GM23248 (cell line): ENCODE data around the gene RAB30. TPM values are rescaled to one million over a fixed set of nuclear protein-coding genes. Genes with fewer than 3 reads are reported as not detected.

Experiments
- DNase-seq: peaks from one replicate; pipeline ENCODE4 v3.0.0-alpha.2; 2015
- H2AFZ ChIP-seq: fragments of 200-600 bp; sonication (generic); 2 replicates; pipeline ENCODE4 v1.6.1; 2016; ENCODE audit warnings: antibody characterized with exemption
- H3F3A ChIP-seq: fragments of 200-600 bp; sonication (generic); 2 replicates; pipeline ENCODE4 v1.6.1; 2016; ENCODE audit warnings: mild to moderate bottlenecking, antibody characterized with exemption, mixed run types; ENCODE audit not compliant: insufficient read depth
- H3K27ac ChIP-seq: fragments of 200-600 bp; sonication (generic); 2 replicates; pipeline ENCODE4 v1.5.1; 2016; ENCODE audit warnings: mild to moderate bottlenecking
- H3K27me3 ChIP-seq: fragments of 200-600 bp; sonication (generic); replicated peaks from 2 replicates; pipeline ENCODE4 v1.6.1; 2016; ENCODE audit warnings: mild to moderate bottlenecking; ENCODE audit not compliant: insufficient read depth
- H3K36me3 ChIP-seq: fragments of 200-600 bp; sonication (generic); 2 replicates; pipeline ENCODE4 v1.6.1; 2016; ENCODE audit warnings: low read depth, mild to moderate bottlenecking
- H3K4me1 ChIP-seq: fragments of 200-600 bp; sonication (generic); 2 replicates; pipeline ENCODE4 v1.6.1; 2016; ENCODE audit warnings: mild to moderate bottlenecking; ENCODE audit not compliant: insufficient read depth
- H3K4me2 ChIP-seq: fragments of 200-600 bp; sonication (generic); one replicate; pipeline ENCODE4 v1.6.1; 2016; ENCODE audit warnings: mild to moderate bottlenecking; ENCODE audit not compliant: unreplicated experiment
- H3K4me3 ChIP-seq: fragments of 200-600 bp; sonication (generic); 2 replicates; pipeline ENCODE4 v1.5.1; 2016; ENCODE audit warnings: mild to moderate bottlenecking
- H3K79me2 ChIP-seq: fragments of 200-600 bp; sonication (generic); 2 replicates; pipeline ENCODE4 v1.6.1; 2016; ENCODE audit warnings: mild to moderate bottlenecking; ENCODE audit not compliant: insufficient read depth
- H3K9ac ChIP-seq: fragments of 200-600 bp; sonication (generic); 2 replicates; pipeline ENCODE4 v1.6.1; 2016; ENCODE audit warnings: mild to moderate bottlenecking
- H3K9me2 ChIP-seq: fragments of 200-600 bp; sonication (generic); 2 replicates; pipeline ENCODE4 v1.6.1; 2016; ENCODE audit warnings: mixed run types, mild to moderate bottlenecking, moderate library complexity; ENCODE audit not compliant: insufficient read depth
- H3K9me3 ChIP-seq: fragments of 200-600 bp; sonication (generic); one replicate; pipeline ENCODE4 v1.6.1; 2017; ENCODE audit warnings: low read depth
- H4K20me1 ChIP-seq: fragments of 200-600 bp; sonication (generic); 2 replicates; pipeline ENCODE4 v1.6.0; 2016; ENCODE audit not compliant: insufficient read depth
- EZH2 ChIP-seq: fragments of 200-600 bp; sonication (generic); IDR thresholded peaks from 2 replicates; pipeline ENCODE4 v1.6.1; 2018; ENCODE audit warnings: antibody characterized with exemption, mild to moderate bottlenecking; ENCODE audit not compliant: insufficient read depth, poor library complexity, severe bottlenecking
- EZH2phosphoT487 ChIP-seq: fragments of 200-600 bp; sonication (generic); IDR thresholded peaks from 2 replicates; pipeline ENCODE4 v1.6.1; 2018; ENCODE audit warnings: antibody characterized with exemption, moderate library complexity, mild to moderate bottlenecking, low read depth; ENCODE audit not compliant: insufficient read depth
- WGBS, 2 experiments: methylation state at CpG; one replicate each; pipeline ENCODE4 v1.1.6; 2015 to 2017; ENCODE audit warnings: low lambda C conversion rate in 2 of 2, low coverage in 1 of 2; ENCODE audit errors: missing lambda C conversion rate in 2 of 2; 5-methylcytosine and 5-hydroxymethylcytosine counted together
- in situ Hi-C: fragments of 300-500 bp; cut with MboI; formaldehyde crosslinking; loops from 2 replicates; pipeline ENCODE4 v1.15.0; 2020
- polyA plus RNA-seq: library from polyadenylated mRNA; unstranded; fragments of >200 nt; fragmentation: Nextera tagmentation; extraction: Ambion mirVana; gene quantifications from 2 replicates; pipeline ENCODE4 v1.2.1, GENCODE V29; 2016
- total RNA-seq: library from RNA; depleted of rRNA; stranded (reverse); fragments of >200 nt; shearing (Covaris generic); gene quantifications from 2 replicates; pipeline ENCODE4 v1.2.3, GENCODE V29; 2014

RAB30 gene
- total and polyA plus RNA-seq, 2 experiments from 2014 or later = 10.6 to 14.0 TPM

GRCh38 chr11:83078269-83078668 lies 6.6 kb upstream of the RAB30 start:
- H3K27ac ChIP-seq = no peak overlapping the region
- no peak overlapping the region for H3K4me3 ChIP-seq
- peaks cover 7% of the 10 kb centered on the region for H3K4me1 ChIP-seq
- no peaks in the 10 kb centered on the region for H4K20me1 ChIP-seq
- peaks cover 36% of the 10 kb centered on the region; the same call in 1 of the 2 replicates for H3K36me3 ChIP-seq
- H2AFZ ChIP-seq = no peak overlapping the region
- WGBS, 2 experiments = 98 to 100% methylated on average over 1 of the region's 1 CpG
- DNase-seq = no peak
- peaks cover 48% of the 10 kb centered on the region for H3K79me2 ChIP-seq
- H3K9me2 ChIP-seq = no peaks in the 10 kb centered on the region
- no peak overlapping the region for H3K9ac ChIP-seq
- in situ Hi-C loops = no loop called here
- no peaks in the 10 kb centered on the region for H3K9me3 ChIP-seq
- no peaks in the 10 kb centered on the region for H3K27me3 ChIP-seq
- H3K4me2 ChIP-seq = no peak overlapping the region
- no peaks in the 10 kb centered on the region for H3F3A ChIP-seq
- TF ChIP-seq EZH2 (no peak), EZH2phosphoT487 (no peak)

GRCh38 chr11:83073884-83074283 lies 2.2 kb upstream of the RAB30 start:
- H4K20me1 ChIP-seq = no peaks in the 10 kb centered on the region
- peak overlapping the region; percentile 86 for H3K4me2 ChIP-seq
- H3K27me3 ChIP-seq = no peaks in the 10 kb centered on the region
- in situ Hi-C loops = no loop called here
- no peak overlapping the region for H3K27ac ChIP-seq
- H3K4me3 ChIP-seq = peak overlapping the region; percentile 94
- no peak for DNase-seq
- H3K9ac ChIP-seq = no peak overlapping the region
- H3K9me3 ChIP-seq = no peaks in the 10 kb centered on the region
- no peak overlapping the region for H2AFZ ChIP-seq
- peaks cover 31% of the 10 kb centered on the region; the same call in 1 of the 2 replicates for H3K36me3 ChIP-seq
- peaks cover 22% of the 10 kb centered on the region for H3F3A ChIP-seq
- peaks cover 75% of the 10 kb centered on the region for H3K79me2 ChIP-seq
- H3K4me1 ChIP-seq = peaks cover 23% of the 10 kb centered on the region
- TF ChIP-seq EZH2 (no peak), EZH2phosphoT487 (no peak)
- H3K9me2 ChIP-seq = no peaks in the 10 kb centered on the region

GRCh38 chr11:83073258-83073657 lies 1.6 kb upstream of the RAB30 start:
- H3K79me2 ChIP-seq = peaks cover 81% of the 10 kb centered on the region
- peaks cover 31% of the 10 kb centered on the region; the same call in 1 of the 2 replicates for H3K36me3 ChIP-seq
- DNase-seq = no peak
- in situ Hi-C loops = no loop called here
- peaks cover 22% of the 10 kb centered on the region for H3F3A ChIP-seq
- H3K27ac ChIP-seq = no peak overlapping the region
- H3K4me3 ChIP-seq = peak overlapping the region; percentile 94
- no peak overlapping the region for H2AFZ ChIP-seq
- TF ChIP-seq EZH2phosphoT487 = no peak
- TF ChIP-seq EZH2 = no peak
- H4K20me1 ChIP-seq = no peaks in the 10 kb centered on the region
- WGBS, 2 experiments = 88 to 93% methylated on average over 1 of the region's 1 CpG
- H3K9ac ChIP-seq = peak overlapping the region; percentile 96
- no peaks in the 10 kb centered on the region for H3K27me3 ChIP-seq
- H3K9me2 ChIP-seq = no peaks in the 10 kb centered on the region
- H3K9me3 ChIP-seq = no peaks in the 10 kb centered on the region
- peak overlapping the region; percentile 86 for H3K4me2 ChIP-seq
- H3K4me1 ChIP-seq = peaks cover 26% of the 10 kb centered on the region

GRCh38 chr11:83072350-83073242 lies 899 bp upstream of the RAB30 start:
- Histone ChIP-seq H3K9ac (peak overlapping the region; percentile 96), H3K27ac (peak overlapping the region; percentile 84), H3K4me1 (peaks cover 26% of the 10 kb centered on the region), H3K79me2 (peaks cover 81% of the 10 kb centered on the region), H3K36me3 (peaks cover 25% of the 10 kb centered on the region; the same call in 1 of the 2 replicates), H3K4me2 (peak overlapping the region; percentile 86), H2AFZ (peak overlapping the region; percentile 80), H3K27me3 (no peaks in the 10 kb centered on the region), H3K9me3 (no peaks in the 10 kb centered on the region), H3F3A (peaks cover 22% of the 10 kb centered on the region), H4K20me1 (no peaks in the 10 kb centered on the region), H3K9me2 (no peaks in the 10 kb centered on the region), H3K4me3 (peak overlapping the region; percentile 94)
- WGBS, 2 experiments = 1 to 2% methylated on average over 31 of the region's 31 CpGs
- in situ Hi-C loops = no loop called here
- TF ChIP-seq EZH2 (no peak), EZH2phosphoT487 (no peak)
- peak; percentile 41 for DNase-seq
